LNCAP (cell line): ENCODE results near the gene CTDSP2.

ENCODE experiments used
- CTCF ChIP-seq: fragments of 450-650 bp; IDR thresholded peaks from 2 replicates; pipeline ENCODE4 v1.5.1; 2017; ENCODE audit warnings: mild to moderate bottlenecking

CTDSP2 gene

GRCh38 chr12:57829025-57829777 lies 17.3 kb downstream of the CTDSP2 start:
- no peak for TF ChIP-seq CTCF

- TF ChIP-seq CTCF: no peak
Measured at GRCh38 chr12:57826966-57827365, 19.6 kb downstream of the CTDSP2 start.

GRCh38 chr12:57826400-57826799 lies 20.1 kb downstream of the CTDSP2 start:
- TF ChIP-seq CTCF: no peak

- no peak for TF ChIP-seq CTCF
Measured at GRCh38 chr12:57825451-57825850, 21.1 kb downstream of the CTDSP2 start.

GRCh38 chr12:57823908-57824640 lies 22.5 kb downstream of the CTDSP2 start:
- no peak for TF ChIP-seq CTCF

GRCh38 chr12:57823131-57823907 lies 23.2 kb downstream of the CTDSP2 start:
- no peak for TF ChIP-seq CTCF

GRCh38 chr12:57822392-57823130 lies 24.0 kb downstream of the CTDSP2 start:
- no peak for TF ChIP-seq CTCF
